GM12878 (cell line): Measurements from ENCODE around the gene HNRNPR. TPM values are rescaled to one million over a fixed set of nuclear protein-coding genes. Genes with fewer than 3 reads are reported as not detected.

Source experiments
- ATF2 ChIP-seq: IDR thresholded peaks from 2 replicates; pipeline ENCODE4 v1.6.1; 2012; ENCODE audit warnings: low read length, inconsistent platforms
- ATF3 ChIP-seq: IDR thresholded peaks from 2 replicates; pipeline ENCODE4 v1.6.1; 2011; ENCODE audit warnings: low read depth, mild to moderate bottlenecking, low read length, moderate library complexity, borderline replicate concordance; ENCODE audit errors: extremely low read depth
- CBFB ChIP-seq: IDR thresholded peaks from 2 replicates; pipeline ENCODE4 v1.6.1; 2016; ENCODE audit warnings: antibody characterized with exemption, low read depth
- DPF2 ChIP-seq: fragments of 450-650 bp; IDR thresholded peaks from 2 replicates; pipeline ENCODE4 v1.6.1; 2017; ENCODE audit warnings: mild to moderate bottlenecking
- EGR1 ChIP-seq, 2 experiments: IDR thresholded peaks; 1 replicate in 1 of 2; 2 replicates in 1 of 2; pipeline ENCODE4 v1.6.1; 2011 to 2012; ENCODE audit warnings: low read depth in 2 of 2, low read length in 2 of 2, borderline replicate concordance in 1 of 2, mild to moderate bottlenecking in 1 of 2, moderate library complexity in 1 of 2
- EZH2 ChIP-seq: IDR thresholded peaks from 2 replicates; pipeline ENCODE4 v1.6.1; 2012; ENCODE audit warnings: low read depth, mild to moderate bottlenecking, control low read depth, inconsistent platforms, low read length, borderline replicate concordance; ENCODE audit not compliant: control insufficient read depth
- FOXM1 ChIP-seq: IDR thresholded peaks from 2 replicates; pipeline ENCODE4 v1.6.1; 2012; ENCODE audit warnings: low read depth, mild to moderate bottlenecking, inconsistent platforms, low read length, moderate library complexity
- IKZF2 ChIP-seq, 2 experiments: fragments of 450-650 bp; IDR thresholded peaks; 2 replicates each; pipeline ENCODE4 v1.6.1; 2017; ENCODE audit warnings: mild to moderate bottlenecking in 2 of 2, moderate library complexity in 2 of 2
- NR2C1 ChIP-seq: fragments of 450-650 bp; IDR thresholded peaks from 2 replicates; pipeline ENCODE4 v1.6.1; 2017; ENCODE audit warnings: antibody characterized with exemption, mild to moderate bottlenecking, moderate library complexity
- PAX8 ChIP-seq: fragments of 450-650 bp; IDR thresholded peaks from 2 replicates; pipeline ENCODE4 v1.6.1; 2017; ENCODE audit warnings: mild to moderate bottlenecking, moderate library complexity
- PKNOX1 ChIP-seq: fragments of 450-650 bp; IDR thresholded peaks from 2 replicates; pipeline ENCODE4 v1.6.1; 2016; ENCODE audit warnings: mild to moderate bottlenecking
- SMARCA5 ChIP-seq: fragments of 450-650 bp; IDR thresholded peaks from 2 replicates; pipeline ENCODE4 v1.6.1; 2017; ENCODE audit warnings: mild to moderate bottlenecking
- SP1 ChIP-seq: IDR thresholded peaks from one replicate; pipeline ENCODE4 v1.6.1; 2011; ENCODE audit warnings: low read depth, low read length
- STAT3 ChIP-seq: IDR thresholded peaks from 2 replicates; pipeline ENCODE4 v1.6.1; 2011; ENCODE audit warnings: low read depth, low read length, improper control_type of control experiment
- TBL1XR1 ChIP-seq: IDR thresholded peaks from 2 replicates; pipeline ENCODE4 v1.6.1; 2012; ENCODE audit warnings: low read depth, low read length, improper control_type of control experiment
- TCF3 ChIP-seq: IDR thresholded peaks from 2 replicates; pipeline ENCODE4 v1.6.1; 2012; ENCODE audit warnings: low read depth, mild to moderate bottlenecking, low read length, borderline replicate concordance; ENCODE audit not compliant: insufficient read depth
- ZNF384 ChIP-seq: IDR thresholded peaks from 2 replicates; pipeline ENCODE4 v1.6.1; 2012; ENCODE audit warnings: low read depth, mild to moderate bottlenecking, low read length, improper control_type of control experiment, borderline replicate concordance
- ZSCAN29 ChIP-seq: fragments of 450-650 bp; IDR thresholded peaks from 2 replicates; pipeline ENCODE4 v1.6.1; 2017; ENCODE audit warnings: mild to moderate bottlenecking, moderate library complexity
- polyA plus RNA-seq, 11 experiments: library from polyadenylated mRNA; depleted of rRNA in 4 of 11; unstranded in 6 of 11; stranded (reverse) in 5 of 11; fragments of >200 nt; fragmentation: Nextera tagmentation in 4 of 11; fragmentation: Illumina TruSeq in 1 of 11; extraction: Ambion mirVana in 4 of 11; extraction: Trizol in 1 of 11; gene quantifications; 1 replicate in 1 of 11; 2 replicates in 10 of 11; pipeline versions ENCODE4 v1.2.1 to v1.2.3, GENCODE V29; 2011 to 2016; ENCODE audit warnings: inconsistent platforms in 2 of 11, missing spikeins in 2 of 11, low read depth in 1 of 11
- total RNA-seq, 4 experiments: library from RNA; depleted of rRNA in 3 of 4; stranded (reverse); fragments of >200 nt in 3 of 4; fragmentation: Illumina TruSeq in 1 of 4; extraction: Trizol in 1 of 4; gene quantifications; 2 replicates each; pipeline versions ENCODE4 v1.2.1 to v1.2.3, GENCODE V29; 2013 to 2021
- TF ChIP-seq, protein P1 (sequence below): fragments of 450-650 bp; formaldehyde crosslinking; IDR thresholded peaks from 2 replicates; pipeline ENCODE4 v1.4.0; 2020; ENCODE audit warnings: mild to moderate bottlenecking, moderate library complexity
- TF ChIP-seq, protein P2 (sequence below): fragments of 450-650 bp; IDR thresholded peaks from 2 replicates; pipeline ENCODE4 v1.6.1; 2017; ENCODE audit warnings: antibody characterized with exemption, mild to moderate bottlenecking, moderate library complexity

HNRNPR gene
- total and polyA plus RNA-seq, 10 of the 15 experiments (the other 5 are each of a cell fraction or from before 2014, with no cell fraction given): 80.5 to 280 (median 218) TPM

- TF ChIP-seq PKNOX1 (peak; percentile 99), ZSCAN29 (no peak), EGR1 (IDR thresholded peaks at IDR 0.05; ENCODE audit: borderline replicate concordance in 1 of 2, low read depth in 2 of 2, low read length in 2 of 2) (peak in 1 of 2 experiments; percentile 53; a peak in 2 of 3 replicates), EZH2 (no peak), NR2C1 (peak; percentile 57), ZNF384 (no peak), TCF3 (peak; percentile 10; the same call in 1 of the 2 replicates), ATF2 (no peak), DPF2 (peak; percentile 98), CBFB (peak; percentile 84), TBL1XR1 (no peak; the same call in 1 of the 2 replicates), SMARCA5 (0 out of 2 replicates have a peak, but pooled peaks have one; percentile 25), STAT3 (no peak), SP1 (peak; percentile 97), PAX8 (no peak), IKZF2 (IDR thresholded peaks at IDR 0.05) (peak in 1 of 2 experiments; percentile 16; a peak in 1 of 4 replicates), FOXM1 (no peak; the same call in 1 of the 2 replicates), ATF3 (no peak)
- TF ChIP-seq, protein P1, sequence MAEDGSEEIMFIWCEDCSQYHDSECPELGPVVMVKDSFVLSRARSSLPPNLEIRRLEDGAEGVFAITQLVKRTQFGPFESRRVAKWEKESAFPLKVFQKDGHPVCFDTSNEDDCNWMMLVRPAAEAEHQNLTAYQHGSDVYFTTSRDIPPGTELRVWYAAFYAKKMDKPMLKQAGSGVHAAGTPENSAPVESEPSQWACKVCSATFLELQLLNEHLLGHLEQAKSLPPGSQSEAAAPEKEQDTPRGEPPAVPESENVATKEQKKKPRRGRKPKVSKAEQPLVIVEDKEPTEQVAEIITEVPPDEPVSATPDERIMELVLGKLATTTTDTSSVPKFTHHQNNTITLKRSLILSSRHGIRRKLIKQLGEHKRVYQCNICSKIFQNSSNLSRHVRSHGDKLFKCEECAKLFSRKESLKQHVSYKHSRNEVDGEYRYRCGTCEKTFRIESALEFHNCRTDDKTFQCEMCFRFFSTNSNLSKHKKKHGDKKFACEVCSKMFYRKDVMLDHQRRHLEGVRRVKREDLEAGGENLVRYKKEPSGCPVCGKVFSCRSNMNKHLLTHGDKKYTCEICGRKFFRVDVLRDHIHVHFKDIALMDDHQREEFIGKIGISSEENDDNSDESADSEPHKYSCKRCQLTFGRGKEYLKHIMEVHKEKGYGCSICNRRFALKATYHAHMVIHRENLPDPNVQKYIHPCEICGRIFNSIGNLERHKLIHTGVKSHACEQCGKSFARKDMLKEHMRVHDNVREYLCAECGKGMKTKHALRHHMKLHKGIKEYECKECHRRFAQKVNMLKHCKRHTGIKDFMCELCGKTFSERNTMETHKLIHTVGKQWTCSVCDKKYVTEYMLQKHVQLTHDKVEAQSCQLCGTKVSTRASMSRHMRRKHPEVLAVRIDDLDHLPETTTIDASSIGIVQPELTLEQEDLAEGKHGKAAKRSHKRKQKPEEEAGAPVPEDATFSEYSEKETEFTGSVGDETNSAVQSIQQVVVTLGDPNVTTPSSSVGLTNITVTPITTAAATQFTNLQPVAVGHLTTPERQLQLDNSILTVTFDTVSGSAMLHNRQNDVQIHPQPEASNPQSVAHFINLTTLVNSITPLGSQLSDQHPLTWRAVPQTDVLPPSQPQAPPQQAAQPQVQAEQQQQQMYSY: no peak
- TF ChIP-seq, protein P2, sequence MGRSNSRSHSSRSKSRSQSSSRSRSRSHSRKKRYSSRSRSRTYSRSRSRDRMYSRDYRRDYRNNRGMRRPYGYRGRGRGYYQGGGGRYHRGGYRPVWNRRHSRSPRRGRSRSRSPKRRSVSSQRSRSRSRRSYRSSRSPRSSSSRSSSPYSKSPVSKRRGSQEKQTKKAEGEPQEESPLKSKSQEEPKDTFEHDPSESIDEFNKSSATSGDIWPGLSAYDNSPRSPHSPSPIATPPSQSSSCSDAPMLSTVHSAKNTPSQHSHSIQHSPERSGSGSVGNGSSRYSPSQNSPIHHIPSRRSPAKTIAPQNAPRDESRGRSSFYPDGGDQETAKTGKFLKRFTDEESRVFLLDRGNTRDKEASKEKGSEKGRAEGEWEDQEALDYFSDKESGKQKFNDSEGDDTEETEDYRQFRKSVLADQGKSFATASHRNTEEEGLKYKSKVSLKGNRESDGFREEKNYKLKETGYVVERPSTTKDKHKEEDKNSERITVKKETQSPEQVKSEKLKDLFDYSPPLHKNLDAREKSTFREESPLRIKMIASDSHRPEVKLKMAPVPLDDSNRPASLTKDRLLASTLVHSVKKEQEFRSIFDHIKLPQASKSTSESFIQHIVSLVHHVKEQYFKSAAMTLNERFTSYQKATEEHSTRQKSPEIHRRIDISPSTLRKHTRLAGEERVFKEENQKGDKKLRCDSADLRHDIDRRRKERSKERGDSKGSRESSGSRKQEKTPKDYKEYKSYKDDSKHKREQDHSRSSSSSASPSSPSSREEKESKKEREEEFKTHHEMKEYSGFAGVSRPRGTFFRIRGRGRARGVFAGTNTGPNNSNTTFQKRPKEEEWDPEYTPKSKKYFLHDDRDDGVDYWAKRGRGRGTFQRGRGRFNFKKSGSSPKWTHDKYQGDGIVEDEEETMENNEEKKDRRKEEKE: no peak
Measured at GRCh38 chr1:23344111-23344986, at the start of gene HNRNPR (continued).
